ENCODE data around the gene IRX3.

The IRX3 gene

DNA sequence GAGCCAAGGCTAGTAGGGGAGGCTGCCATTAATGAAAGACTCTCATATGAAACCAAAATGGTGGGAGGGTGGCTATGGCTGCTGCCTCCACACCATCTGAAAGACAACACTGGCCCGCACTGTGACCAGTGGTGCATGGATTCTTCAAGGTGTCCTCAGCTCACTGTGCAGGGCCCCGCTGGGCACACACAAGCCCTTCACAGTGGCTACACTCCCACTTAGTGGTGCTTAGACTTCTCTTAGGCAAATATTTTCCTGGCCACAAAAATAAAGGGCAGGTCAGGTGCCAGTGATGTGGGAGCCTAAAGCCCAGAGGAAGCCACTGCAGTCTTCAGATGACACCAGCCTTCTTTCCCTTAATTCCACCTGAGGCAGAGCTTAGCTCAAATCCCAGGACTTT lies 38.1 kb upstream of the IRX3 start:
- TF ChIP-seq, protein P1, sequence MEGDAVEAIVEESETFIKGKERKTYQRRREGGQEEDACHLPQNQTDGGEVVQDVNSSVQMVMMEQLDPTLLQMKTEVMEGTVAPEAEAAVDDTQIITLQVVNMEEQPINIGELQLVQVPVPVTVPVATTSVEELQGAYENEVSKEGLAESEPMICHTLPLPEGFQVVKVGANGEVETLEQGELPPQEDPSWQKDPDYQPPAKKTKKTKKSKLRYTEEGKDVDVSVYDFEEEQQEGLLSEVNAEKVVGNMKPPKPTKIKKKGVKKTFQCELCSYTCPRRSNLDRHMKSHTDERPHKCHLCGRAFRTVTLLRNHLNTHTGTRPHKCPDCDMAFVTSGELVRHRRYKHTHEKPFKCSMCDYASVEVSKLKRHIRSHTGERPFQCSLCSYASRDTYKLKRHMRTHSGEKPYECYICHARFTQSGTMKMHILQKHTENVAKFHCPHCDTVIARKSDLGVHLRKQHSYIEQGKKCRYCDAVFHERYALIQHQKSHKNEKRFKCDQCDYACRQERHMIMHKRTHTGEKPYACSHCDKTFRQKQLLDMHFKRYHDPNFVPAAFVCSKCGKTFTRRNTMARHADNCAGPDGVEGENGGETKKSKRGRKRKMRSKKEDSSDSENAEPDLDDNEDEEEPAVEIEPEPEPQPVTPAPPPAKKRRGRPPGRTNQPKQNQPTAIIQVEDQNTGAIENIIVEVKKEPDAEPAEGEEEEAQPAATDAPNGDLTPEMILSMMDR (IDR thresholded peaks at IDR 0.05) = no peak

DNA sequence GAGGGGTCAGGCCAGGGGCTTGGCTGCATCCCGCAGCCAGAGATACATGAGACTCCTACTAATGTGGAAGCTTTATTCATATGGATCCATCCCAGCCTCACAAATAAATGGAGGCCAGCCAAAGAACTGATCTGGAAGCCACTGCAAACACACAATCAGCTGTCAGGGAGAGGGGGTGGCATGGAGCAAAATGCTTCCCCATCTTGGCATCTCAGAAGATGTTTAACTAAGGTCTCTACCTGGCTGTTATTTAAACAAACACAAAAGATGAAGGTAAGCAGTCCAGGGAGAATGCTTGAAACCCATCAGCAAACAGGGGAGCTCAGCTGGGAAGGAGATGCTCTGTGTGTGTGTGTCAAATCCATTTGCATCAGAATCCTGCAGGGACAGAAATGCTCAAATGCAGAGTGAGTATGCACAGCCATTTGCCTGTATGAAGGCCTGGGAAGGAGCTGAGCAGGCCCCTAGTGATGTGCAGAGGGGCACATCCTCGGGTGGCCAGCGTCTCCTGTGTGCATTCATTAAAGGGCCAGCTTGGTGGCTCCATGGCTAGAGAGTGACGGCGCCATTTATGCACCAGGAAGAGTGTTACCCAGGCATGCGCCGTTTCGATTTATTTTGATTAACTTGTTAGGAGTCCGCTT lies 34.2 kb upstream of the IRX3 start:
- TF ChIP-seq, protein P1 (IDR thresholded peaks at IDR 0.05) = no peak

DNA sequence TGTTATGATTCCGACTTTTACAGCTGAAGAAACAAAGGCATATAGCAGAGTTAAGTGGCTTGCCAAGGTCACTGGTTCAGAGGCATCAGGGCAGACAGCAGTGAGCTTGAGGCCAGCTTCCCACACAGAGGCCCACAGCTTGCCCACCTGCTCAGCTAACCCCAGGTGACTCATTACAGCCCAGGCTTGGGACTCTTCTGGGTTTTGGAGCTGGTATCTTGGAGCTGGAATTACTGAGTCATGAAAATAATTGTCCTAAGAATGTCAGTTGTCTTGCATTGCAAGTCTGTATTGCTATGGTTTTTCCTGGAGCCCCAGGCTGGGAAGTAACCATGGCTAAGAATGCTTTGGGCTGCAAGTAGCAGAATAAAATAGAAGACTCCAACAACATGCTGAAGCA lies 32.4 kb upstream of the IRX3 start:
- TF ChIP-seq, protein P1 (IDR thresholded peaks at IDR 0.05) = no peak

DNA sequence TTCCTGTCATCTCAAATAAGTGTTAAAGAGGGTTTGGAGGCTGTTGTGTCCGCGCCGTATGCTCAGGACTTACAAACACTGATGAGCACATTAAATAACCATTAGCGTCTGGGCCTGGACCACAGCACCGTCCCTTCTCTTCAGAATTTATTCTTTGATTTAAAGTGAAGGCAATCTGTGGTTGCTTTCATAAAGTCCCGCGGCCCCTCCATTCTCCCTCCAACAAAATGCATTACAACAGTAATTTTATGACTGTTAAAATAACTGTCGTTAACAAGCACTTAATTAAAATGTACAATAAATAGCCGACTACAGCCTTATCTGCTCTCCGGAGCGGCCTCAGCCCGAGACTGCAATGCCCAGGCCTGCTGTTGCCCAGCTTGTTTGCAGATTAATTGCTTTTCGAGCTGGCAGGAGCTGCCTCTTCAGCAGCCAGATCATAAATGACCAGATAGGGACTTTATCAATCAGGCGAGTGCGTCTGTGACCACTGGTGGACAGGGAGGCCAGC lies 30.6 kb upstream of the IRX3 start:
- TF ChIP-seq, protein P1 (IDR thresholded peaks at IDR 0.05) = no peak

DNA sequence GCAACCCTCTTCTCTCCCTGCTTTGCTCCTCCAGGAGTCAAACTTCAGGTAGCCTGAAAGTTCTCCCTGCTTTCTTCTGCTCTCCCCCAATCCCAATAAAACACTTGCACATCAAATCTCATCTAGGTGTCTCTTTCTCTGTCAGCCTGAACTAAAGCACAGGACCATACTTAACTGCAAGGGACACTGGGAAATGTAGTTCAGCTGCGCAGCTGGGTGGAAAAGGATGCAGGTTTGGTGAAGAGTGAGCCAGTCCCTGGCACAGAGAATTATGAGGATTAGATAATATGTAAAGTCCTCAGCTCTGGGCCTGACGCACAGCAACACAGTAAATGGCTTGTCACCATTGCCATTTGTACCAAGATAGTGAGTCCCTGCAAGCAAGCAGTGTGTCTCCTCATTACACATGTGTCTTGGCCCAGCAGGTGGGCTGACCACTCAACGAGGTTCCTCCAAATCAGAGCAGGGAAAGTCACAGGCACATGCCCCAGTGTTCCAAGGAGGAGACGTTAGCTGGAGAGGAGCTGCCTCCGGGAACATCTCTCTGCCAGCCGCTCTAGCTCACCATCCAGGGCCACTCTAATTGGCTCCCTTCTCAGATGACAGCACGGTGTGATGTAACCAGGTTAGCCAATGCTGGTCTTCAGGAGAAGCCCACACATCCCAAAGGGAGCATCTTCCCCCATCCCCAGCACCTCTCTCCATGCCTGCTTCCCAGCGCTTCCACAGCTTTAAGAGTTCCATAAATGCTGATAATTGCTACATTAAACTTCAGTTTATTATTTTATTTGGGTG lies 29.7 kb upstream of the IRX3 start:
- TF ChIP-seq, protein P1 (IDR thresholded peaks at IDR 0.05) = no peak

DNA sequence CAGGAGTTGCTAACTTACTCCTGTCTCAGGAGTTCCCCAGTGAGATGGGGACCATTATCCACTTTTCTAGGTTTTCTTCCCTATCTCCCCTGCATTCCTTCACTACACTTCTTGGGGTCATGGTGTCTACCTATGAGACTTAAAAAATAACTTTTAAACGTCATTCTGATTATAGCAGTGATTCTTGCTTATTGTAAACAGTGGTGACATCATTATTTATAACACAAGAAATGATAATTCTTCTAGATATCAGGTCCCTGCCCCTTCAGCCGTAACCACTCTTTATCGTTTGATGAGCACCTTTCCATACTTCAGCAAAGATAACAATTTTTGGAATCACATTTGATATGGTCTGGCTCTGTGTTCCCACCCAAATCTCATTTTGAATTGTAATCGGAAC lies 27.2 kb upstream of the IRX3 start:
- TF ChIP-seq, protein P1 (IDR thresholded peaks at IDR 0.05) = no peak

DNA sequence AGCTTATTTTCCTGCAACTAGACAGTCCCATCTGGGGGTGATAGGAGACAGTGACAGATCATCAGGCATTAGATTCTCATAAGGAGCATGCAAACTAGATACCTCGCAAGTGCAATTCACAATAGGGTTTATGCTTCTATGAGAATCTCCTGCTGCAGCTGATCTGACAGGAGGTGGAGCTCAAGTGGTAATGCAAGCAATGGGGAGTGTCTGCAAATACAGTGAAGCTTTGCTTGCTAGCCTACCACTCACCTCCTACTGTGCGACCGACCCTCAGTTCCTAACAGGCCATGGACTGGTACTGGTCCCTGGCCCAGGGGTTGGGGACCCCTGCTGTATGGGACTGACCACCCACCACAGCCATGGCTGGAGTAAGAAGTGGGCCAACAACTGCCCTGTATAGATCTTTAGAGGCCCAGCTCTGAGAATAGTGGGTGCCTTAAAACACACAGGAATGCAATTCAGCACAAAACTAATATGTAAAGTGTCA lies 26.0 kb upstream of the IRX3 start:
- TF ChIP-seq, protein P1 (IDR thresholded peaks at IDR 0.05) = no peak

Data from LNCAP (cell line).